Tibial nerve (tissue), 4 donors: ENCODE data around the gene SORCS3.

Experiments
- CTCF ChIP-seq, 5 experiments: fragments of 200-600 bp in 3 of 5; fragments of 450-650 bp in 2 of 5; sonication (generic) in 3 of 5; IDR thresholded peaks; one replicate each; pipeline ENCODE4 v1.5.1; 2016 to 2019; ENCODE audit warnings: antibody characterized with exemption in 5 of 5, mild to moderate bottlenecking in 3 of 5, moderate library complexity in 2 of 5
- EP300 ChIP-seq, 2 donors: sonication (generic); formaldehyde crosslinking; IDR thresholded peaks; one replicate each; pipeline ENCODE4 v1.6.1; 2017; ENCODE audit warnings: antibody characterized with exemption in 2 of 2, mild to moderate bottlenecking in 1 of 2
- POLR2A ChIP-seq, 2 donors: fragments of 450-650 bp; IDR thresholded peaks; one replicate each; pipeline ENCODE4 v1.6.1; 2017; ENCODE audit warnings: antibody characterized with exemption in 2 of 2, mild to moderate bottlenecking in 2 of 2, moderate library complexity in 2 of 2

DNA sequence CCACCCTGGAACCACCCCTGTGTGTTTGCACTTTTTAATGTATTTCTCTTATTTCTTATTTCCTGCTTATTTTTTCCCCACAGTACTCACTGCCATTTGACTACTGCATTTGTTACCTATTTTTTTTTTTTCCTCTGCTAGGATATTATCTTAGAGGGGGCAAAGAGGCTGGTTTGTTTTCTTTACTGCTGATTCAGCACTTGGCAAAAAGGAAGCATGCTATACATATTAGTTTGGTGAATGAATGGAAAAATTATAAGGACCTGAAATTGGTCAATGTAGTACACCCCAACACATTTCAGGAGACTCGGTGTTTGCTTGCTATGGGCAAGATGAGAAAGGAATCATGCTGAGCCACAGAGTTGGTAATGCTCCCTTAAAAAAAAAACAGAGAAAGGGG lies 193.5 kb downstream of the SORCS3 start:
- TF ChIP-seq POLR2A (IDR thresholded peaks at IDR 0.05) (no peak), CTCF (IDR thresholded peaks at IDR 0.05) (no peak), EP300 (IDR thresholded peaks at IDR 0.05) (no peak)
